Right renal pelvis (tissue), 4 donors: Measurements from ENCODE around the gene IGF2. TPM values are rescaled to one million over a fixed set of nuclear protein-coding genes. Genes with fewer than 3 reads are reported as not detected.
"Not testable (repeated sequence)": the region's sequence is repeated elsewhere in the genome, so short reads cannot be mapped to it uniquely, and the experiment has no call there.

Experiments
- DNase-seq, 4 donors: peaks; one replicate each; pipeline ENCODE4 v3.0.0-alpha.2; 2013; ENCODE audit warnings: low read depth in 4 of 4, low spot score in 3 of 4, missing footprints in 1 of 4
- polyA plus RNA-seq, 4 donors: library from polyadenylated mRNA; unstranded; fragments of 120-200 nt; gene quantifications; one replicate each; pipeline ENCODE4 v1.2.1, GENCODE V29; 2013; ENCODE audit not compliant: insufficient read length in 4 of 4

IGF2 gene, protein sequence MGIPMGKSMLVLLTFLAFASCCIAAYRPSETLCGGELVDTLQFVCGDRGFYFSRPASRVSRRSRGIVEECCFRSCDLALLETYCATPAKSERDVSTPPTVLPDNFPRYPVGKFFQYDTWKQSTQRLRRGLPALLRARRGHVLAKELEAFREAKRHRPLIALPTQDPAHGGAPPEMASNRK
- polyA plus RNA-seq = 100 to 1,000 TPM; 761 to 994 (median 807) TPM

GRCh38 chr11:2139123-2139521 is at the start of gene IGF2:
Gene IGF2, minus strand, starts transcription at chr11:2139389. Its CDS starts 3,866 bp downstream, at chr11:2135523.
- DNase-seq = no peak

GRCh38 chr11:2188745-2189144 is 49.6 kb upstream of the IGF2 start:
- no peak for DNase-seq

DNA sequence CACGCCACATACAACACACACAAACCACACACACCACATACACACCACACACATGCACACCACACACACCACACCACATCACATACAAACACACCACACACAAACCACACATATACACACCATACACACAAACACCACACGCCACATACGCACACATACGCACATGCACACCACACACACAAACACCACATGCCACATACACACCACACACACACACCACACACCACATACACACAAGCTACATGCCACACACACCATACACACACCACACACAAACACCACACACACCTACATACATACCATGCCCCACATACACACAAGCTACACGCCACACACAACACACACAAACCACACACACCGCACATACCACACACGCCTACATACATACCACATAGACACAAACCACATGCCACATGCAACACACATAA is 48.1 kb upstream of the IGF2 start:
- no peak for DNase-seq

GRCh38 chr11:2186669-2187279 is 47.6 kb upstream of the IGF2 start:
- no peak for DNase-seq

- no peak for DNase-seq
Measured at GRCh38 chr11:2185324-2186085, 46.3 kb upstream of the IGF2 start.

DNA sequence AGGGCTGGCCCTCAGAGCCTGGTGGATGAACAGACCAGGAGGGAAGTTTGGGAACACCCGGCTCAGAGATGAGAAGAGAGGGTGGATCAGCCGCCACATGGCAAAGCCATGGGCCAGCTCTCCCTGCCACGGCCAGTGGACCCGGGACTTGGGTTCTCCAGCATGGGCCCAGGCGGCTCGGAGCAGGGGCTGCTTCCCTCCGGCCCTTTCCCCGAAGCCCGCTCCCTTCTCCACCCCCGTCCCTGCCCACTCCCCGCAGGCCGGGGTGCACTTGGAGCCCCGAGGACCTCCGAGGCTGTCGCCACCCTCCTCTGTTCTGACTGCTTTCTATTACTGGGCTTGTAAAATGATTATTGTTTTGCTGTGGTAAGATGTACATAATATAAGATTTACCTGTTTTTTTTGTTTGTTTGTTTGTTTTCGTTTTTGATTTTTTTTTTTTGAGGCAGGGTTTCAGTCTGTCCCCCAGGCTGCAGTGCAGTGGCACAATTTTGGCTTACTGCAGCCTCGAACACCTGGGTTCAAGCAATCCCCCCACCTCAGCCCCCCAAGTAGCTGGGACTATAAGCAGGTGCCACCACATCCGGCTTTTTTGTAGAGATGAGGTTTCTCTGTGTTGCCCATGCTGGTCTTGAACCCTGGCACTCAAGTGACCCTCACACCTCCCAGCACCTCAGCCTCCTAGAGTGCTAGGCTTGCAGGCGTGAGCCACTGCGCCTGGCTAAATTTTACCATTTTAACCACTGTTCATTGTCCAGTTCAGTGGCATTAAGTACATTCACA is 43.7 kb upstream of the IGF2 start:
- no peak for DNase-seq

DNA sequence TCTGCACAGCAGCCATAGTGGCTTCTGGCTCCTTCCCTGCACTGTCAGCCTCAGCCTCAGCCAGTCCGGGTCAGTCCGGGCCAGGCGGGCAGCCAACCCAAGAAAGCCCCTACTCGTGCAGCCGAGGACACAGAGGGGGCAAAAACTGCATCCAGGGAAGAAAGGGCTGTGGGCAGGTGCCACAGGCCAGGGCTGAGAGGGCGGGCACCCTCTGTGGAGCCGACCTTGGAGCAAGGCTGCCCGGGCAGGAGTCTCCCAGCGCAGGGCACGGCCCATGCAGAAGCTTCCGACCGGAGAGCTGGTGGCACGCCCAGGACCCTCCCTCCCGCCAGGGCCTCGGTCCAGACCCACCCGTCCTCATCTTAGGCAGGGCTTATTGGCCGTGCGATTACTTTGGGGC is 42.9 kb upstream of the IGF2 start:
- DNase-seq = no peak

DNA sequence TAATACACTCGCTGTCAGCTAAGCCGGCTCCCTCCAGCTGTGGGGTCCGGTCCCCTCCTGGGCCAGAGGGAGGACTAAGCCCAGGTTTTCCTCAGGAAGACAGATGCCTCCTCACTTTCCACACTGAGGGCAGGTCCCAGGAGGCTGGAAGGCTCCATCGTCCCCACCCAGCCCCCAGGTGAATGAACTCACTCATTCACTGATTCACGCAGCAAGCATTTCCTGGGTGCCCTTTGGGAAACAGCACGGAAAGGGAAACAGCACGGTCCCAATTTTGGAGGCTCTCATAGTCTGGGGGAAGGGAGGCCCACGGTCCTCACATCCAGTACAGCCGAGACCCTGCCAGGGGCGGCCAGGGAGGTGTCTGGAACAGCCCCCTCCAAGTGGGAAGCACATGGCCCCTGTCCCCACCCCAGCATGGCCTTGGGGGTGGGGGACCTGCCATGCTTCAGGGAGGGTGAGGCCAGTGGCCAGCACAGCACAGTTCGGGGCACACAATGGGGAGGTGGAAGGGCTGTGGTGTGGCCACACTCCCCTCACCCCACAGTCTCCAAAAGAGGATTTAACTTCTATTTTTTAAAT is 41.7 kb upstream of the IGF2 start:
- no peak for DNase-seq

DNA sequence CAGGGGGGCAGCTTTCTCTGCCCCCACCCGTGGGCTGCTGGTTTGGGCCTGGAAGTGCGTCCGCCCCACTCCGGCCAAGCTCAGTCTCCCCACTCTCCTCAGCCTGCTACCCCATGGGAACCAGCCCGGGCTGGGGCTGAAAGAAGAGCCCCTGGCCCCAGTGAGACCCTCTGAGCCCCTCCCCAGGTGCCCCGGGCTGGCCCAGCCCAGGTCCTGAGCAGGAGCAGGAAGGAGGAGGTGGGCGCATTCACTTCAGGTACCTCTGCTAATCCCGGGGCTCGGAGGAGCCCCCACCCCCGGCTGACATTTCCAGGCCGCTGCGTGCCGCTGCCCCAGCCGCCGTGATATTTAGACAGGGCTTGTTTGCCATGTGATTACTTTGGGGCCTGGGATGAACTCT is 41.2 kb upstream of the IGF2 start:
- no peak for DNase-seq

- no peak for DNase-seq
Measured at GRCh38 chr11:2179516-2179915, 40.3 kb upstream of the IGF2 start.

- DNase-seq = no peak
Measured at GRCh38 chr11:2178906-2179494, 39.8 kb upstream of the IGF2 start.

DNA sequence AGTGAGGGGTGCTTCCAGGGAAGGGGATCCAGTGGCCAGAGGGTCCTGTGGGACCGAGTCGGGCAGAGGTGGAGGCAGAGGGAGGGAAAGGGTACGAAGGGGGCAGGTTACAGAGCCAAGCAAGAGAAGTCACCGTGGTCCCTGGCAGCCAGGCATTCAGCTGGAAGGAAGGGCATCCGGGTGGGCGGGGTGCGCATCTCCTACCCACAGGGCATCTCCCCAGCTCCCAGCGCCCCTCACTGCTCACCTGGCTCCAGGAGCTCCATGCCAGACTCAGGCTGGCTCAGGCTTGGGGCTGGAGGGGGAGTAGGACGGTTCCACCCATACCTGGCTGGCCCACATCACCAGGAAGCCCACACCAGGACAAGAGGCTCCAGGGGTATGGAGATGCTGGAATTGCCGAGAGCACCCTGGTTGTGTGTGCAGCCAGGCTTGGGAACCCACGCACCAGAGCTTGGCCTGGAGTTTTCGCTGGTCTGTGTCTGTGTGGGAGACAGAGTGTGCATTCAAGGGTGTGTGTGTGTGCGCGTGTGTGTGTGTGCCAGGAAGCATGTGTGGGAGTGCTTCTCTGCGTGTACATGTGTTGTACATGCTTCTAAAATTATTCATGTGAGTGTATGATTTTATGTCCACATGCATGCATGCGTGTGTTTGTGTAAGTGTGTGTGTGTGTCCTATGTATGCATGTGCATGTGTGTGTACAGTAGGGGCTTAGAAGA is 39.0 kb upstream of the IGF2 start:
- DNase-seq = not testable (repeated sequence)

GRCh38 chr11:2177076-2177475 is 37.9 kb upstream of the IGF2 start:
- no peak for DNase-seq

GRCh38 chr11:2176389-2176900 is 37.3 kb upstream of the IGF2 start:
- no peak for DNase-seq

DNA sequence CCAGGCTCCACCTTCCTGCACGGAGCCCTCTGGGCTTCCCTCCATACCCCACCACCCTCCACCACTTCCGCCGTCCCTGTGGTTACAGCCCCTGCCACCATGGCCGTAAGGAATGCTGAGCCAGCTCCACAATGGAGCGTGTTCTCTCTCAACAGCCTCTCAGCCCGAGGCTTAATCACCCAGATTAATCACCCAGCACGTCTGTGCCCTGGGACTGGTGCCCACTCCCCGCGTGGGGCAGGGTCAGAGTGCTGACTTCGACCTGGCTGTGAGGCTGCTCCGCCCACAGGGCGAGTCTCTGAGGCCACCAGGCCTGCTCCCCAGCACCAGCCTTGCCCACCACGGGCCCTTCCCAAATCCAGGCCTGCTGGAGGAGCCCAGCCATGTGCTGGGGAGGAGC is 36.5 kb upstream of the IGF2 start:
- DNase-seq = no peak

DNA sequence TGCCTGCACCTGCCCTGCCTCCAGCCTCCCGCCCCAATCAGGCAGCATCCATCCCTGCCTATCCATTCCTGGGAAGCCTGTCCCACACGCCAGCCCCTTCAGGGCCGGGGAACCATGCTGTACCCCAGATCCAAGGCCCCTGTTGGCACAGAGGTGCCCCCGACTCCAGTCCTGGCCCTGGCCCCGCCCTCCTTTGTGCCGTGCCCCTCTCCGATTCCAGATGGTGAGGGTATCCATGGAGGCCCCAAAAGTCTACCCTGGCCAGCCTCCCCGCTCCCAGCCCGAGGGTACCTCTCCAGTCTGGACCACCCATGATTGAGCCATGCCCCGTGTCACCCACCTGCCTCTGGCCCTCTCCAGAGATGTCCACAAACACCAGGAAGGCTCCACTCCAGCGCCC is 35.2 kb upstream of the IGF2 start:
- no peak for DNase-seq

- DNase-seq = no peak
Measured at GRCh38 chr11:2173761-2174160, 34.6 kb upstream of the IGF2 start.

DNA sequence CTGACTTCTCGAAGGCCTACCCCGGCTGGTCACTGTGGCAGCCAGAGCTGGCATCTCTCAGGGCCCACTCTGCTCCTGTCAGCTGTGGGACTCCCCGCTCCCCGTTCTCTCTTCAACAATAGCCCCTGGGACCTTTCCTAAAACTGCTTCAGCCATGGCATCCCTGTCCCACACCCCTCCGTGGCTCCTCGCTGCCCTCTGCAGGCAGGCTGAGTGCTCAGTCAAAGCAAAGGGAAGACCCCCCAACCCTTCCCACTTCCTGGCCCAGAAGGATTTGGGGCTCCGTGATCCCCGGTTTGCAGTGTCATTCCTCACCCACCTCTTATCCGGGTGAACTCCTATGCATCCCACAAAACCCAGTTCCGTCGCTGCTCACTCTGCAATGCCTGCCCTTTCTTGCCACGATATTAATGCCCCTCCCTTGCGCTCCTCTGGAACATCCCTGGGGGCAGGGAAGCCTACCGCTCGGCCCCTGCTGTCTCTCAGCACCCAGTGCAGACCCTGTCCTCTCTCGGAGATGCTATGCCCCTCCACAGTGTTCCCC is 34.0 kb upstream of the IGF2 start:
- DNase-seq = no peak

DNA sequence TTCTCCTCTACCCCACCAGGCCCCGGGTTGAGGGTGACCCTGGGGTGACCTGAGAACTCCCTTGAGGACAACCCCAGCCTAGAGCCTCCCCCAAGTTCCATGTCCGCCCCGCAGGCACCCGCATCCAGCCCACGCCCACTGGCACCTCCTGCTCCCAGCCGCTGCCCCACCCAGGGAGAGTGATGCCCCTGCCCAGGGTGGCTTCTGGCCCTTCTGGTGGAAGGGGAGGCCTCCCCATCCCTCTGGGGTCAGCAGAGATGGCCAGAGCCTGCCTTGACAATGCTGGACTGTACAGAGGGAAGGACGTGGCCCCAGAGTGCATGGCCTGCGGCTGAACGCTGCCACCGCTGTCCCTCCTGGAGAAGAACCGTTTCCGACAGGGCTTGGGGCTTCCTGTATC is 33.5 kb upstream of the IGF2 start:
- no peak for DNase-seq
